GM13977 (cell line): ENCODE data around the gene RBAK.

ENCODE experiments used
- DNase-seq: peaks from one replicate; pipeline ENCODE4 v3.0.0; 2012; ENCODE audit warnings: low spot score
- CTCF ChIP-seq: IDR thresholded peaks from 2 replicates; pipeline ENCODE4 v1.5.1; 2012; ENCODE audit warnings: mild to moderate bottlenecking, control low read depth; ENCODE audit not compliant: insufficient read depth; ENCODE audit errors: extremely low read depth, missing control alignments
- in situ Hi-C: fragments of 300-500 bp; cut with MboI; formaldehyde crosslinking; loops from one replicate; pipeline ENCODE4 v1.12.0; 2022; ENCODE audit warnings: low sequenced_read_pairs, low pct_unique_long_range_greater_than_20kb, mixed read lengths, inconsistent platforms; ENCODE audit not compliant: unreplicated experiment

Gene RBAK

GRCh38 chr7:5094641-5095040, 49.0 kb downstream of the RBAK start:
- no peak for DNase-seq
- in situ Hi-C loops: loop anchor here (25.0 kb wide), 2 partner anchors 257 to 482 kb away; no protein-coding TSS in a partner anchor
- no peak for TF ChIP-seq CTCF

GRCh38 chr7:5116359-5116758, 70.7 kb downstream of the RBAK start:
- in situ Hi-C loops: no loop called here
- TF ChIP-seq CTCF: no peak
- DNase-seq: no peak

GRCh38 chr7:5117095-5117970, 71.7 kb downstream of the RBAK start:
- in situ Hi-C loops: no loop called here
- no peak for TF ChIP-seq CTCF
- no peak for DNase-seq
